HG03196 (cell line): ENCODE measurements around the gene CCL22.
"Not testable (repeated sequence)": the region's sequence is repeated elsewhere in the genome, so short reads cannot be mapped to it uniquely, and the experiment has no call there.

Source experiments
- ATAC-seq: cut with Tn5 transposase; IDR thresholded peaks from one replicate; pipeline ENCODE4 v1.9.1; 2021; ENCODE audit not compliant: unreplicated experiment

Gene CCL22

GRCh38 chr16:57391300-57391699 is 32.7 kb downstream of the CCL22 start:
- no peak for ATAC-seq

- no peak for ATAC-seq
Observed at GRCh38 chr16:57391708-57392107, 33.1 kb downstream of the CCL22 start.

GRCh38 chr16:57392694-57393093 is 34.1 kb downstream of the CCL22 start:
- no peak for ATAC-seq

- no peak for ATAC-seq
Observed at GRCh38 chr16:57394444-57394843, 35.9 kb downstream of the CCL22 start.

GRCh38 chr16:57395026-57395425 is 36.4 kb downstream of the CCL22 start:
- no peak for ATAC-seq

- ATAC-seq, result no peak
Observed at GRCh38 chr16:57396786-57397185, 38.2 kb downstream of the CCL22 start.

- ATAC-seq, result not testable (repeated sequence)
Observed at GRCh38 chr16:57397493-57397892, 38.9 kb downstream of the CCL22 start.

GRCh38 chr16:57401943-57402640 is 43.5 kb downstream of the CCL22 start:
- ATAC-seq, result no peak

- no peak for ATAC-seq
Observed at GRCh38 chr16:57403965-57404817, 45.6 kb downstream of the CCL22 start, which contains the start of gene CCL17. CCL17 (plus strand) TSS chr16:57404767; CDS start chr16:57413933, 9,166 bp downstream.

GRCh38 chr16:57405097-57405496 is 46.5 kb downstream of the CCL22 start:
- ATAC-seq, result no peak

GRCh38 chr16:57406881-57407280 is 48.3 kb downstream of the CCL22 start:
- ATAC-seq, result no peak

GRCh38 chr16:57407521-57408353 is 49.2 kb downstream of the CCL22 start:
- no peak for ATAC-seq

GRCh38 chr16:57409065-57409464 is 50.5 kb downstream of the CCL22 start:
- ATAC-seq, result no peak

- ATAC-seq, result no peak
Observed at GRCh38 chr16:57409870-57410587, 51.4 kb downstream of the CCL22 start.

GRCh38 chr16:57411362-57411976 is 52.9 kb downstream of the CCL22 start:
- ATAC-seq, result no peak

GRCh38 chr16:57412584-57412983 is 54.0 kb downstream of the CCL22 start:
- no peak for ATAC-seq

- no peak for ATAC-seq
Observed at GRCh38 chr16:57413301-57413730, 54.7 kb downstream of the CCL22 start.

- no peak for ATAC-seq
Observed at GRCh38 chr16:57413733-57414132, 55.1 kb downstream of the CCL22 start.
